Natural killer cell treated with Interleukin-12 subunit alpha and Interleukin-12 subunit beta and Interleukin-15 and Interleukin-18, amount 100 ng/mL, for 72 hours (primary cell): Measurements from ENCODE around the gene SLC16A3. TPM values are rescaled to one million over a fixed set of nuclear protein-coding genes. Genes with fewer than 3 reads are reported as not detected.

Experiments used
- ATAC-seq, 2 donors: fragments of 150-1000 bp; cut with Tn5 transposase in 1 of 2; sonication (Bioruptor Pico), chemical (Tn5 transposase) in 1 of 2; 2 replicates each; pipeline ENCODE4 v1.10.0; 2021
- DNase-seq: peaks from one replicate; pipeline ENCODE4 v3.0.0; 2022; ENCODE audit warnings: low spot score
- H3K27ac Mint-ChIP-seq, 2 donors: 1 replicate in 1 of 2; 2 replicates in 1 of 2; pipeline ENCODE4 v1.8.0; 2022; ENCODE audit warnings: mixed read lengths in 2 of 2, mild to moderate bottlenecking in 1 of 2, moderate library complexity in 1 of 2
- H3K27me3 Mint-ChIP-seq, 2 donors: 1 replicate in 1 of 2; 2 replicates in 1 of 2; pipeline ENCODE4 v1.8.0; 2022; ENCODE audit warnings: mixed read lengths in 2 of 2
- H3K36me3 Mint-ChIP-seq: one replicate; pipeline ENCODE4 v1.8.0; 2022; ENCODE audit warnings: mixed read lengths
- H3K4me1 Mint-ChIP-seq, 2 donors: 1 replicate in 1 of 2; 2 replicates in 1 of 2; pipeline ENCODE4 v1.8.0; 2022; ENCODE audit warnings: low read depth in 2 of 2, mixed read lengths in 2 of 2, mild to moderate bottlenecking in 1 of 2
- H3K4me3 Mint-ChIP-seq: one replicate; pipeline ENCODE4 v1.8.0; 2022; ENCODE audit warnings: mixed read lengths
- H3K9me3 Mint-ChIP-seq: 2 replicates; pipeline ENCODE4 v1.8.0; 2022; ENCODE audit warnings: mixed read lengths
- total RNA-seq, 2 donors: library from RNA; stranded (reverse); gene quantifications; one replicate each; pipeline ENCODE4 v1.2.3, GENCODE V29; 2022

SLC16A3 gene
- total RNA-seq, 2 donors from 2014 or later = 241 to 534 TPM

- Mint-ChIP-seq H3K27ac (no peak overlapping the region), H3K4me1 (peaks cover 8 to 11% of the 10 kb centered on the region in 2 donors), H3K27me3 (no peaks in the 10 kb centered on the region), H3K4me3 (no peak overlapping the region), H3K36me3 (no peaks in the 10 kb centered on the region), H3K9me3 (no peaks in the 10 kb centered on the region)
- DNase-seq (no peak), ATAC-seq (no peak)
Measured at GRCh38 chr17:82287013-82287867, 58.4 kb downstream of the SLC16A3 start.

DNA sequence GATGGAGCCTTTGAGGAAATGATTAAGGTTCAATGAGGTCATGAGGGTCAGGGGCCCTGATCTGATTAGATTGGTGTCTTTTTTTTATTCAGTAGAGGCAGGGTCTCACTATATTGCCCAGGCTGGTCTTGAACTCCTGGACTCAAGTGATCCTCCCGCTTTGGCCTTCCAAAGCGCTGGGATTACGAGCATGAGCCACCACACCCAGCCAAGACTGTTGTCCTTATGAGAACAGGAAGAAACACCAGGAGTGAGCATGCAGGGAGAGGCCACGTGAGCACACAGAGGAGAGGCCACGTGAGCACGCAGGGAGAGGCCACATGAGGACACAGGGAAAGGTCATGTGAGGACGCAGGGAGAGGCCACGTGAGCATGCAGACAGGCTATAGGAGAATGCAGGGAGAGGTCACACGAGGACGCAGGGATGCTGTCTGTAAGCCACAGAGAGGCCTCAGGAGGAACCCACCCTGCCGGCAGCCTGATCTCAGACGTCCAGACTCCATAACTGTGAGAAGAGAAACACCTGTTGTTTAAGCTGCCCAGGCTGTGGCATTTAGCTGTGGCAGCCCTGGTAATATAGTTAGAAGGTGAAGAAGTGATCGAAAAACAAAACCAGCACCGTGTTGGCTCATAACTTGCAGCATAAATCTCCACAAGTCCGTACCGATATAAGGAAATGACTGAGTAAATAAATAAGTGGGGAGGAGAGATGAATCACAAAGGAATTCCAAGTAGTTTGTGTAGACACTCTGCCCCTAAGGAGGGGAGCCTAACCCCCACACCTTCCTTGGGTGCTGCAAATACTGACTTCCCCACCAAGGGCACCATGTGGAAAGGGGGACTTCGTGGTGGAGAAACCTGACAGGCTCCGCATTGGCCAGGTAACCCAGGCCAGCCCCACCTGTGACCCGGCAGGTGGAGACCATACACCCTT lies 59.3 kb downstream of the SLC16A3 start:
- ATAC-seq = no peak
- no peaks in the 10 kb centered on the region for H3K36me3 Mint-ChIP-seq
- H3K4me3 Mint-ChIP-seq = no peak overlapping the region
- DNase-seq = no peak
- peaks cover 7 to 11% of the 10 kb centered on the region in 2 donors for H3K4me1 Mint-ChIP-seq
- no peaks in the 10 kb centered on the region for H3K9me3 Mint-ChIP-seq
- H3K27me3 Mint-ChIP-seq = no peaks in the 10 kb centered on the region
- H3K27ac Mint-ChIP-seq = no peak overlapping the region

Other genes starting within 250 kb of the SLC16A3 start
- gene CENPX, start 206.2 kb upstream of the SLC16A3 start, total RNA-seq = 100 to 1,000 TPM in 1 of 2 donors, 10 to 100 TPM in 1; 82.6 to 174 TPM
- gene LRRC45, start 205.7 kb upstream of the SLC16A3 start, total RNA-seq = 10 to 100 TPM; 16.1 to 42.3 TPM
- 1 to 10 TPM; 3.0 to 6.1 TPM for gene RAC3, start 197.4 kb upstream of the SLC16A3 start, total RNA-seq
- 100 to 1,000 TPM in 1 of 2 donors, 10 to 100 TPM in 1; 95.7 to 136 TPM for gene DCXR, start 191.3 kb upstream of the SLC16A3 start, total RNA-seq
- 10 to 100 TPM; 18.2 to 23.1 TPM for gene RFNG, start 177.2 kb upstream of the SLC16A3 start, total RNA-seq
- gene GPS1, start 177.1 kb upstream of the SLC16A3 start, total RNA-seq = 100 to 1,000 TPM; 112 to 114 TPM
- gene DUS1L, start 163.2 kb upstream of the SLC16A3 start, total RNA-seq = 100 to 1,000 TPM; 125 to 196 TPM
- 100 to 1,000 TPM; 195 to 451 TPM for gene FASN, start 130.8 kb upstream of the SLC16A3 start, total RNA-seq
- gene CCDC57, start 16.2 kb upstream of the SLC16A3 start, total RNA-seq = 10 to 100 TPM; 34.0 to 82.2 TPM
- 100 to 1,000 TPM; 160 to 215 TPM for gene CSNK1D, start 44.7 kb downstream of the SLC16A3 start, total RNA-seq
- gene CD7, start 88.6 kb downstream of the SLC16A3 start, total RNA-seq = 10 to 100 TPM; 61.8 to 73.6 TPM
- gene SECTM1, start 104.7 kb downstream of the SLC16A3 start, total RNA-seq = under 1 TPM in 1 of 2 donors, not detected in 1; 0.56 TPM
- not detected for gene TEX19, start 130.2 kb downstream of the SLC16A3 start, total RNA-seq
- not detected for gene UTS2R, start 142.7 kb downstream of the SLC16A3 start, total RNA-seq
- gene HEXD, start 189.3 kb downstream of the SLC16A3 start, total RNA-seq = 10 to 100 TPM; 19.5 to 40.1 TPM
- gene OGFOD3, start 189.5 kb downstream of the SLC16A3 start, total RNA-seq = 10 to 100 TPM; 29.7 to 30.1 TPM
- 100 to 1,000 TPM; 300 to 380 TPM for gene CYBC1, start 221.7 kb downstream of the SLC16A3 start, total RNA-seq
- gene NARF, start 229.7 kb downstream of the SLC16A3 start, total RNA-seq = 100 to 1,000 TPM; 217 to 295 TPM